HG03457 (cell line): ENCODE measurements around the gene ADTRP.
A peak's percentile ranks its signal among the peaks of the same experiment; 100 is the strongest.

Experiments
- ATAC-seq: cut with Tn5 transposase; IDR thresholded peaks from one replicate; pipeline ENCODE4 v1.9.1; 2021; ENCODE audit warnings: moderate number of reproducible peaks; ENCODE audit not compliant: unreplicated experiment

Gene ADTRP, protein sequence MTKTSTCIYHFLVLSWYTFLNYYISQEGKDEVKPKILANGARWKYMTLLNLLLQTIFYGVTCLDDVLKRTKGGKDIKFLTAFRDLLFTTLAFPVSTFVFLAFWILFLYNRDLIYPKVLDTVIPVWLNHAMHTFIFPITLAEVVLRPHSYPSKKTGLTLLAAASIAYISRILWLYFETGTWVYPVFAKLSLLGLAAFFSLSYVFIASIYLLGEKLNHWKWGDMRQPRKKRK

DNA sequence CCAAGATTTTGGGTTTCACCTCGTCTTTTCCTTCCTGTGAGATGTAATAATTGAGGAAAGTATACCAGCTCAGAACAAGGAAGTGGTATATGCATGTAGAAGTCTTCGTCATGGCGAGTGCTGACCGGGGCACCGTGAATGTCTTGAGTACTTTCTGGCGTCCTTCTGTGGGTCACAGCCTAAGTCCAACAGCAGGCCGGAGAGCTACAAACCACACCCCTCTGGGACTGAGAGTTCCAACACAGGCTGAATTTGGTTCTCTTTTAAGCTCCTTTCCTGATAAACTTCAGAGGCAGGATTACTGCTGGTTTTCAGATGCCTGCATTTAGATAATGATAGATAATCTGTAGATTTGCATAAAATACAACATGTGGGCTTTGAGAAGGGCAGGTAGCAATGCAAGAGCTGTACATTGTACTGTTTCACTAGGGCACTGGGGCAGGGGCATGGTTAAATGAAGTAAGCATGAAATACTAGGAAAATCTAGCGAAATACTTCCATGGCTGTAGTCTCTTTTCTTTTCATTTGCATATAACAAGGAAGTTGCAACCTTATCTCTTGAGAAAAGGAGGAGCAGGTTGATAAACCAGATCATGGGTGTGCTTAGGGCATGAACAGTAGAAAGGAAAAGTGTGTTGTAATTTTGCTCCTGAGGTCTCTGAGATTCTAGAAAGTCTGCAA lies at the start of gene ADTRP:
ADTRP (minus strand) TSS at position 156 of the 681 bp plus-strand sequence; CDS start at position 112, 44 bp downstream.
- no peak for ATAC-seq

DNA sequence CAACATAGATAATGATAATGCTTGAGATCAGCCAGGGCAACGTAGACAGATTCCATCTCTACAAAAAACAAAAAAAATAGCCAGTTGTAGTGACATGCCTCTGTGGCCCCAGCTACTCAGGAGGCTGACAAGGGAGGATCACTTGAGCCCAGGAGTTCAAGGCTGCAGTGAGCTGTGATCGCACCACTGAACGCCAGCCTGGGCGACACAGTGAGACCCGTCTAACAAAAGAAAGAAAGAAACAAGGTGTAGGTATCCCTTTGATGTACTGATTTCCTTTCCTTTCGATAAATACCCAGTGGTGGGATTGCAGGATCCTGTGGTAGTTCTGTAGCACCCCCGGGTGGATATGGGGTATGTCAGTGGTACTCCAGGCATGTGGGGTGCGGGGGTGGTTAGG lies 48.2 kb upstream of the ADTRP start:
- ATAC-seq, result no peak

DNA sequence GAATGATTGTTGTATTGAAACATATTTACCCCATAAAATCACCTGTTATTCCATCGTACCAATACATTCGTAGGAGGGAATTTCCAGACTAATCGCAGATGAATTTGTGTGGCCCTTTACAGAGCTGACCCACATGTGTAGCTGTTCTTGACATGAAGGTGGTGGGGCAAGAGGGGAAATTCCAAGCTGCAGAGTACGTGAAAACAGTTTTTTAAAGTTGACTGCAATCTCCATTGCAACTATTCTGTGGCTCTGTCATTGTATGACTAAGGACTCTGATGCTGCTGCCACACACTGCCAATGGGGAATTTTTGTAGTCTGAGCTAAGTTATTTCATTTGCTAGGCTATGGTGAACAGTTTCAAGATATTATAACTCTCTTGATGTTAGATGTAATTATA lies 46.4 kb upstream of the ADTRP start:
- ATAC-seq, result peak; percentile 62

DNA sequence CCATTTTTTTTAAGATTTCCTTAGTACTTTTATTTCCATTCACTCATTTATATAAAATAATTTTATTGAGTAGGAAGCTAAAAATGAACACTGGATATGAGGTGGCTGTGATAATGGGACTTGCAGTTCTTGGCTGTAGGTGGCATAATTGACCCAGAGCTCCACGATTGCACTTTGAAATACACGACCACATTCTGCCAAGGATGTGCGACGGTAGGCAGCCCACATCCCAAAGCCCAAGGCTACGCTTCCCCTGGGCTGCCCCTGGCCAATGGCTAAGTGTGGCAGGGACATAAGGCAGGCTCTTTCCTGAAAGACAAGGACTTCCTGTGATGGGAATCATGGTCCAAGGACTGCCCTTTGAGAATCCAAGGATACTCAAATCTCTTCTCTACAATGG lies 43.7 kb upstream of the ADTRP start:
- ATAC-seq, result no peak

DNA sequence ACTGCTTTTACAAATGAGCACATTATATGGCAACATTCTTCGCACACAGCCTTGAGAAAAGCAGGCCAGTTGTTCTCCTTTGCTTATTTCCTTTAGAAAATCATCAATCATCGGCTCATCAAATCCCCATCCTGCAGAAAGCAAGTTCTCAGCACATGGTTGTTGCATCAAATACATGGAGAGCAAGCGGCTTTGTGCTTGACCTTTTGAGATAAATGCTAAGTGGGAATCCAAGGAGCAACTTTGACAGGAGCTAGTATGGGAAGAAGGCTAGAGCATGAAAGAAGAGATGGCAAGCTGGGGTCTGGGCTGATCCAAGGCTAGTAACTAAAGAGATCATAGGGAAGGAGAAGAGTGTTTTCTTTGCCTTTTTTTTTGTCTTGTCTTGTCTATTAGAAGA lies 43.2 kb upstream of the ADTRP start:
- no peak for ATAC-seq

DNA sequence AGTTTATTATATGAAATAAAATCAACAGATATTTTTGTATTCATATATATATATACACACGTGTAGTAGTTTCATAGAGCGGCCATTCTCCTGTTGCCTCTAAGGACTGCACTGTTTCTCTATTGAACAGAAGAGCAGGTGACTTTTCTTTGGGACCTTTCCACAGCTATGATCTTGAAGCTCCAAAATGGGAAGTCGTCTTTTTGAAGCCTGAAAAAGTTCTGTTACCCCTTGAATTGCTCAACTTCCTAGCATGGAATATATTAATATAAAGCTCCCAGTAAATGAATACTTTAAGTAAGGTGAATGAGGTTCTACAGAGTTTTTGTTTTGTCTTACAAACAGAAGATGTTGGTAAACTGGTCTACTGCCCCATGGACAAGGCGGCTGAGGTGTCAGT lies 42.2 kb upstream of the ADTRP start:
- ATAC-seq, result no peak

DNA sequence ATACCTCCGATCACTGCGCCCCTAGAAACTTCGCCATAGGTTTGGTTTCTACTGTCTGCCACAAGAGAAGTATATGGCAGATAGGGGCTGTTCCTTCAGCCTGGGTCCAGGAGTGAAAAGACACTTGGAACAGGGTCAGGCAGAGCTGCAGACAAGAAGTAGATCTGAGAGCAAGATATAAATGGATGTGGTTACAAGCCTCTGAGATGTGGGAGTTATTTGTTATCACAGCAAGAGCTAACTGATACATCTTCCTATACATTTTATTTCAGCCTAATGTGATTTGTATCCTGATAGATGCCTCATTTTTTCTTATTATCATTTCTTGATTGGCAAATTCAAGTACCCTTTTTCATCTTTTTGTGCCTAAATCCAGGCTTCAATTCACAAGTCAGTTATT lies 40.9 kb upstream of the ADTRP start:
- ATAC-seq, result no peak

DNA sequence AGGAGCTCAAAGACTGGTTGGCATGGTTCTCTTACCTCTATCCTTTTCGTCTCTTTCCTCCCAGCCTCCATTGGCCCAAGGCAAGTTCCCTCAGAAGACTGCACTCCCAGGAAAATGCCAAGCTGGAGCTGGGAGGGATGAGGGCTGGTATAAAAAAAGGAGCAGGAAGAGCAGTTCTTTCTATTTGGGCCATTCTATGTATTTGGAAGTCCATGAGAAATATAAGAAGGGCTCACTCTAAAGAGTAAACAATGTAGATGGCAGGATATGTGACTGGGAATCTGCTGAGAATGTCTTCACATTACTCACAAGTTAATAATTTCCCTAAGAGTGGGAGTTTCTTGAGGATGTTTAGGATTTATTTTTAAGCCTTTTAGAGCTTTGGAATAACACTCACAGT lies 36.6 kb upstream of the ADTRP start:
- no peak for ATAC-seq

DNA sequence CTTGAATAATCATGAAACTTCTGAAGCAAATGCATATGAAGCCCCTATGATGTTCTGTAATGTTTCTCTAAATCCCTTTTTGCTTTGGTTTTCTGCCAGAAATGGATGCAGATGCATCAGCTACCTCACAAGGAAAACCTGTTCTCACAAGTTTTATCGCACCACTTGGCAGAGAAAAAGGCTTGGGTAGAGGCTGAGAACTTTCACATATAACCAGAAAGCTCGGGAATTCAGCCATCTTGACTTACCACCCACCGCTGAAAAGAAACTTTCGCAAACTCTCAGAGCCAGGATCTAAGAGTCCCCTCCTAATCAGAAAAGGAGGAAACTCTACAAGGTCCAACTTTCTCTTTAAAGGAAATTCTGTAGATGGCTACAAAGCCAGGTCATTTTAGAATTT lies 36.2 kb upstream of the ADTRP start:
- no peak for ATAC-seq

DNA sequence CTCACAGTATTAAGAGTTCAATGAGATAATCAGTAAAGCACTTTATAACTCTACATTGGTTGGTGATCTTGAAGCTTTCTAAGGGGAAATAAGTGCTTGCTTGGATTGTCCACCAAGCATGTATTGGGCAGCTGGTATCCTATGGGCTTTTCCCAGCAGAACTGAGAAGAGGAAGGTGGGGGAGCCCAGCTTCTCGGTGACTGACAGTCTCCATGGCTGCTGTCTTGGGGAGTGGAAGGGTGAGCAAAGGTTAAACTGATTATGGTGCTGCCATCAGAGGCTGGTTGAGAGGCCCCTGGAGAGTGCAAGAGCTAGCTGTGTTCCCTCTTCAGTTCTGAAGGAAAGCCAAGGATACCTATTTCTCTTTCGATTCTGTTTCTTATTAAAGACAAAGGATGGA lies 35.5 kb upstream of the ADTRP start:
- ATAC-seq, result no peak

DNA sequence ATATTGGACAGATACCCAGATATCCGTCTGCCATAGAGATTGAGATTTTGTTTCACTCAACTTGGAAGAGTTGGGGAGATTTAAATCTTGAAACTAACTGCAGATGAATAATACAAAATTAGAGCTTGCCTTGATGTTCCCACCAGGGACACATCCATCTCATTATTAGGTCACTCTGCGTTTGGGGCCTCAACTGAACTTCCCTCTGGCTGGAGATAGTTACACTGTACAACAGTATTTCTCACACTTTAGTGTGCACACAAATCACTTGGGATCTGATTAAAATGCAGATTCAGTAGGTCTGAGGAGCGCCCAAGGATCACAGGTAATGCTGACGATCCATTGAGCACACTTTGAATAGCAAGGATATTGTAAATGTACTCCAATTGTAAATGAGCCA lies 35.0 kb upstream of the ADTRP start:
- ATAC-seq, result no peak

DNA sequence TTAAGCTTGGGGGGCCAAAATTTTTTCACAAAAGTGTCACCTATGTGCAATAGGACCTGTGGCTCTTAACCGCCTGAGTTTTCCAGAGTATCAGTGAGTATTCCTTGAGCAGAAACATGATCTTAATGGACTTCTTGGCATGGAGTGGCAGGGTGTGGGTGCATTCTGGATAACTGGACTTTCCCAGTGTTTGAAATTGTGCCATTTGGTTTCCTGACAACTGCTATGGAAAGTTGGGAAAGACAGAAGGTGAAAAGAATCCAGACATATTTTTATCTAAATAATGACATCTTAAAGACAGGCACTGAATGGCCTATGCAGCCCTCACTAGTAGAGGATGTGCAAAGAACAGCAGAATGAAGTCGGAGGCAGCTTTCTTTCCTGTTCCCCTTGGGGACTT lies 34.3 kb upstream of the ADTRP start:
- no peak for ATAC-seq

DNA sequence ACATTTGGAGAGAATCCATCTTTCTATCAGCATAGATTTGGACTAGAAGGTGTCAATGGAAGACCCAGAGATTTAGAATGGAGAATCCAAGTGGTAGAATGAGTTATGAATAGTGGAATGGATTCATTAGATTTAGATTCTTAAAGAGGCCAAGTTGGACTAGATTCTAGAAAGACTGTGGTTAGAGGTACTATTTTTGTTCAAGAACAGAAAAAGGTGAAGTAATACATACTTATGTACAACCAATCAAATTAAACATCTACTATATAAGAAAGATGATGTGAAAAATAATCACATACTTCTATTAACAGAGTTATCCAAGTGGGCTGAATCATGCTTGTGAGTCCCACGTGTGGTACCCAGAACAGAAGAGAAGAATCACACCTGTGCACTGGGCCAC lies 33.8 kb upstream of the ADTRP start:
- no peak for ATAC-seq

DNA sequence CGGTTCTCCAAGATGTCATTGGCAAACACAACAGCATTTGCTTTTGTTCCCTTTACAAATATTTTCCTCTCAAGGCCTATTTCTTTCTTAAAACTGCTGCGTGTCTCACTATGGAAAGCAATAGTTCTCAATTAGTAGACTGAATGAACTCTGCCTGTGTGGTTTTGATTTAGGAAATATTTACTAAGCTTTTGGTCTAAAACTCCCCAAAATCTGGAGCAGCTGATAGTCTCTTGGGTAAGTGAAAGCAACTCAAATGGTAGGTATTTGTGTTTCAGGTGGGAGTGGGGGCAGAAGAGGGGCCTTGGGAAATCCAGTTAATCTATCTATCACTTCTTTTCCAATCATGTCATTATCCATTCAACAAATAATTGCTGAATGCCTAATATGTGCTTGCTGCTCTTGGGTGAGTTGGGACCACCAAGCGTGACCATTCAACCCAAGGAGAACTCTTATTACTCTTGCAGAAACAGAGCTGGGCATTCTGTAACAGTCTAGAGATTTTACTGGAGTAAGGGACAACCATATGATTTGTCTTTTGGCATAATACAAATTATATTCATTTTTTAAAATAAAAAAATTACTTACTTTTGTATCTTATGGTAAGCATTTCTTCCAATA lies 33.2 kb upstream of the ADTRP start:
- ATAC-seq, result no peak

DNA sequence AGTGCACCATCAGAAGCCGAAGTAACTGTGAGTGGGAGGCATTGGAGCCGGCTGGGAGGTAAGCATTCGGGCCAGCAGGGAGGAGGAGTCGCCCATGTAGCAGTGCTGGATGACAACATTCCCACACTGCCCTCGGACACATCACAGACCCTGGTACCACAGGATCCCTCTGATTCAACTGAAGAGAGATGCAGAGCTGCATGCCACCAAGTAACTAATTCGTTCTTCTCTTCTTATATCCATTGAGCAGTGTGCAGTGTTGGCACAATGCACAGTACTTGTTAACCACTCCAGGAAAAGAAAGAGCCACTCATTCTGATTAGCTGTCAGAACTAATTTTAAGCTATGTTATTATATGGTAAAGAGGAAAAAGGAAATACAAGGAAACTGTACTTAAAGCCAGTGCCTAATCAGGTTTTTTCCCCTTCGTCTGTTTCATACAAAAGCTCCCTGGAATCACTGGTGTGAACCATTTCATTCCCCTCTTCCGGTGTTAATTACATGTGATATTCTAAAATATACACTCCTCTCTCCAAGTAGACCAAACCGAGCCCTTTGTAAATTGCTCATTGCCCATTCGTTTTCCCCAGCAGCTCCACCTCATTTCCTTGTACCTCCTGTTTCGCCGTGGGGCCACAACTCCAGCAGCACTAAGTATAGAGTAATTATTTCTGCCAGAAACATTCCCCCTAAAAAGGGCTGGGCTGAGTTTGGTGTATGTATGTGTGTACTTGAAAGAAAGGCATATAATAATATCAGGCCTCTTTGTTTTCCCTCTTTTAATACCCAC lies 32.4 kb upstream of the ADTRP start:
- no peak for ATAC-seq

DNA sequence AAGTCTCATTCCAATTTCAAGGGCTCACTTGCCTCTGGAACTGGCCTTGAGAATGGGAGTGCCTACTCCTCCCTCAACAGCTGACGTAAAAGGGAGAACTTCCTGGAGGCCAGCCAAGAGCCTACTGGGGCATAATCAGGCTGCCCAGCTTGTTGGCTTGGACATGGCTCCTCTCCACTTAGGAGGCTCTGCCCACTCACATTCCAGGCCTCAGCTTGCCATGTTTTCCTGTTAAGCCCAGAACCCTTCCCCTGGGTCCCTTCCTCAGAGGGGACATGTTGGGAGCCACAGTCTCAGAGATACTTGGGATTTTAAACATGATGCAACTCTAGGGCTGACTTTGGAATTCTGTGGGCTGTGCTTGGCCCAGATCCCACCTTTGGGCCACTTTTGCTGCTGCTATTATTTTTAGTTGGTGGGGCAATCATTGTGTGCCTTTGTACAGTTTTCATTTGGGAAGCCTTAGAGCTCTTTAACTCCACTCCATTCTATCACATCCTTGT lies 31.5 kb upstream of the ADTRP start:
- no peak for ATAC-seq

DNA sequence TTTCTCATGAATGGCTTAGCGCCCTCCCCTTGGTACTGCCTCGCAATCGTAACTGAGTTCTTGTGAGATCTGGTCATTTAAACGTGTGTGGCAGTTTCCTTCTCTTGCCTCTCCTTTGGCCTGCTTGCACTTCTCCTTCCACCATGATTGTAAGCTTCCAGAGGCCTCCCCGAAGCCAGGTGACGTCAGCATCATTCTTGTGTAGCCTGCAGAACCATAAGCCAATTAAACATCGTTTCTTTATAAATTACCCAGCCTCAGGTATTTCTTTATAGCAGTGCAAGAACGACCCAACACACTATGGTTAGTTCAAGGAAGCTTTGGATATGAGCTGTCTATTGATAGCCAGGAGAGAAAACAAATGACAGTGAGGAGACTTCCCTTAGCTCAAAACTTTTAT lies 29.5 kb upstream of the ADTRP start:
- no peak for ATAC-seq

DNA sequence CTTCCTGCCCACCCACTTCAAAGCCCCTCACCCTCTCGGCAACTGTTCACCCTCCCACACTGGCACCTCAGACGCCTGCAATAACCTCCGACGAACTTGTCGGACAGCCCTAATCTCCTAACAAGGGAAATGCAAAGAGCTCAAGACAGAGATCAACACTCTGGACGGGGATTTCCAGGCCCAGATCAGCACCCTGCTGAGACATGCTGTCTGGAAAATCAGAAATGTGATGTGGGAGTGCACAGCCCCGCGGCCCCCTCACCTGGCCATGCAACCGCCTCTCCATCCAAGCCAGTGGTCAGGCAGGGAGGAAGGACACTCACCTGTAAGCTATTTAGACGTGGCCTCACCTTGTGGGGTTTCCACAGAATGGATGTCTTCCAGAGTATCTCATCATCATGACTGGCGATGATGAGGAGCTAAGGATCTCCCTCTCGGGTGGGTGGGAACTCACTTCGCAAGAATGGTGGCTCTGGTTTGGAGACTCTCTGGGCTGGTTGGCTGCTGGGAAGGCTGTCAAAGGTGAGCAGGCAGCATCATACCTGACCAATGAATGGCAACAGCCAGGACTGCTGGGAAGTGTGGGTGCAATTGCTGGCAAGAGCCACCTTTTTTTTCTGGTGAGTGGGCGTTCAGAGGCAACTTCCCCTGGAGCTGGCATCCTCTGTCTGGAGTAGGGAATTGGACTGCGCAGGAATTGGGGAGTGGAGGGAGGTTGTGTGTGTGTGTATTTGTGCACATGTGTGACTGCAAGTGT lies 28.1 kb upstream of the ADTRP start:
- no peak for ATAC-seq

DNA sequence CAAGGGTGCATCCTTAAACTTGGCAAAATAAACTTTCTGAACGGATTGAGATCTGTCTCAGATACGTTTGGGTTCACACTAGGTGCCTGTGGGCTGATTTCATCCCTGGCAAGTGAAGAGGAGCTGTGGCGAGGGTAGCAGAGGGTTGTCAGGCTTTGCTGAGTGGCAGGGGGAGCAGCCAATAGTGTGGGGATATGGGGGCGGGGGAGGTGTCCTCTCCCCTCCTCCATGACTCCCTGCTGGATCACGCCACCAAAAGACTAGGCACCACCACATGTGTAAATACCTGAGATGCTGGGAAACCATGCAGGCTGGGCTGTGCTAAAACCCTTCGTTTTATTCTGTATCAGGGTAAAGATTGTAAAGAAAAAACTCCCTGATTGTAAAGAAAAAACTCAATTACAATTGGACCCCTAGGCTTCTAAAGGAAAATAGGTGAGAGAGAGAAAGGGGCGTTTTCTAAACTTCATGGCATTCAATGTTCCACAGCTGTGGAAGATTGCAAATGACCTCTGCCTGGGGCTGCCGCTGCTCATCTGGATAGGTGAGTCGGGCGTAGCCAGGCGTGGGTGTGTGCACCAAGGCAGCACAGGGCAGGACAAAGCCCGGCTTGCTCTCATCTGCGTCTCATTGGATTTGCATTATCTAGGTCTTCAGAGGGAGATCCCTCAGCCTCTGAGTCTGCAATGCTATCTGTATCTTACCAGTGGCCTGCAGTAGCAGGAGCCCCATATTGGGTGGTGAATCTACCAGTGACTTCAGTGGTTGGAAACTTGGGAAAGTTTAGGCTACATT lies 26.9 kb upstream of the ADTRP start:
- no peak for ATAC-seq

DNA sequence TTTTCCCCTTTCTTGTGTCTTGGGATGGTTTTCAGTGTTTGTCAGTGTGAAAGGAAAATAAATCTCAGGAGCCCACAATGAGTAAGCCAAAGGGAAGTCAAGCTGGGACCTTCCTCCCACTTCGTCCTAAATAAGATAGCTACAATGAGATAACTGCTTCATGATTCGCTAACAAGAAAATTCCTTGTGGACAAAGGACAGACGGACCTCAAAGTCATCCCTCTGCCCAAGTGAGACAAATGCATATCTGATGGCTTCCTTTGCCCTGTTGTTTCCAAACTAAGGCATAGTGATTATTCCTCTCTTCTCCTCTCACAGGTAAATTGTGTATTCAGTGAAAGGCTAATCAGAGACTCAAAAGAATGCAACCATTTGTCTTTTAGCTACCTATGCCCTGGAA lies 26.1 kb upstream of the ADTRP start:
- no peak for ATAC-seq
